ENCODE measurements around the gene NCKAP5.

Gene NCKAP5

DNA sequence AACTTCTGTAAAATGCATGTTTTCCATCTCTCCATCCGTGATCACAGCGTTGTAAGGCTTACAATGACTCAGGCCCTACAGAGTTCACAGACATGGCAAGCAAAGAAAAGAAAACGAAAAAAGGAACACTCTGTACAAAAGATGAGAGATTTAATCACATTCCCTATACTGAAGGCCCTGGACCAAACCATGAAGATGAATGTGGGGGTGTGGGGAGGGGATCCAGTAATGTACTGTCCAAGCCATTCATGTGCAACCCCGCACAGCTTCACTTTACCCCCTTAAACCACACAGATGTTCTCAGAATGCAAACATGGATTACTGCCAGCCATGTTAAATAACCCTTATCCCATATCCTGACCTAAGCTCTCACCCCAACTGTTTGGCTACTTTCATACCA is 391.1 kb downstream of the NCKAP5 start:
- no peak for DNase-seq

DNA sequence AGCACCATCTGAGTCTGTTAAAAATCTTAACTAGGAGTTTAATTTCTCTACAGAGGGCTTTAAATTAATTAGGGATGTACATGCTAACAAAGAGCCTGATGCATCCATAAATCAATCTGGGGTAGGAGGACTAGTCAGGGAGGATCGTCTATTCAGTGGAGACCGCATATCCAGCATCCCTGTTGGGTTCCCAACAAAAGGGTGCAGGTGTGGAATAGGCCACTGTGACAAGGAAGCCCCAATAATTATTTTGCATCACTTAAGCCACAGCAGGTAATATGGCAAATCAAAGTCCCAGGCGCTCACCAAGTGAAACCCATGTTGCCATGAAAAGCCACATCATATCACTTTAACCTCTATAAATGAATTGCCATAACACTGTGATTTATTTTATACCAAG is 392.3 kb downstream of the NCKAP5 start:
- DNase-seq: no peak

DNA sequence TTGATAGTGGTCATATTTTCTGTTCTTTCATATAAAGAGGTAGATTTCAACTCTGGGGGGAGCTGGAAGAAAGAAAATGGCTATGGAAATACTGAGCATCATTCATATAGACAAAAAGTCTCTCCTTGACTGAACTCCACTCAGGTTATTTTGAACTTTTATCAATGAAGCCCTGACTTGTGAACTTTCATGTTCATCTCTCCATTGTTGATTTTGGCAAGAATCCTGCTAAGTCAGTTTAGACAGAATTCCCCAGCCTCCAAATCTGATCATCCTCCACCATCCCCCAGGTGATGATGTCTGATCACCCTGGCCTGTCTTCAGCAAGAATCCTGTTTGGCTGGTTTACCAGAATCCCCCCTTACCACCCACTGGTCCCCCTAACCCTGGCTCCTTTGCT is 395.0 kb downstream of the NCKAP5 start:
- no peak for DNase-seq

DNA sequence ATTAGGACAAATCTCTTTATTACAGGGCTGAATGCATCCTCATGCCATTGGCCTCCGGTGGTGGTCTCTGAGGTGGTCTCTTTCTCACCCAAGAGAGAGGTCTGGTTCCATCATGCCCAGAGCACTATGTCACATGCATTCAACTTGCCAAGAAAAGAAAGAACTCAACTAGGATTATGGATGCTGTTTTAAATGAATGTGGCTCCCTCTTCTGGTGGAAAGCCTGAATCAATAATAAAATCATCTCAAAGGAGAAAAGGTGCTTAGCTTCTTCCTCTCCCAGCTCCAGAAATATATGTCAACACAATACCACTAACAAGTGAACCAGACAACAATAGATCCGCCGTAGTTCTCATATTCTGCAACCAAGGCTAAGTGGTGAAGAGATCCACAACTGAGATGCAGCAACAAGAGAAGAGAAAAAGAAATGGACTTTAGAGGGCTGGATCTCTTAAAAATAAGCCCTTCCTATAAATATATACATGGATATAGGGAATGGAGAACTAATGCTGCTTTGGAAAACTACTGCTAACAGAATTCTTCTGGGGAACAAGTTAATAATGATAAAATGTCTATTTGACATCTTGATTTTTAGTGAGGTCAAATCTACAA is 396.8 kb downstream of the NCKAP5 start:
- peak; percentile 7 for DNase-seq

DNA sequence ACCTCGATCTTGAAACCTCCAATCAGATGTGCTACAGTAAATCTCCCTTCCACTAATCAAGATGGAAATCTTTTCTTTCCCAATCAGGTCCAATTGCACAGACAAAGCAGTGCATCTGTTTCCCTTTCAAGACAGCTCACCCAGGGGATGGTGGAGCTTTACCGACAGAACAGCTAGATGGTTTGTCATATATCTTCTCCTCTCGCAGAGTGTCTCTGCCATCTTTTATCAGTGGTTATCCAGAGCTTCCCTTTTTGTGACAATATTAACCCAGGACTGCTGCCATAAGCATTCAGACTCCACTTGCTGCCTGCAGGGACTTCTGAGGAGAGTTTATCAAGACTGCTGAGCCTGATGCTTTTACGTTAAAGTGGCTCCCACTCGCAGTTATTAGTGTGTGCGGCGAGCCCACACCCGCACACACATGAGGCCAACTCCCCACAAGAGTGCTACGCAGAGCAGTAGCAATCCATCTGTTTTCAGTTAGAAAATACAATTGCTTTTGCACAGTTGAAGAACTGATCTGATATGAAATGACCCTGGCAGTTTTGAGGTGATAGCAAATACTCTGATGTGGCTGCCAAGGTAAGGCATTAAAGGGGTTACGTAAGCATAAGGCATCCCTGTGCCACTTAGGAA is 398.9 kb downstream of the NCKAP5 start:
- DNase-seq: no peak

DNA sequence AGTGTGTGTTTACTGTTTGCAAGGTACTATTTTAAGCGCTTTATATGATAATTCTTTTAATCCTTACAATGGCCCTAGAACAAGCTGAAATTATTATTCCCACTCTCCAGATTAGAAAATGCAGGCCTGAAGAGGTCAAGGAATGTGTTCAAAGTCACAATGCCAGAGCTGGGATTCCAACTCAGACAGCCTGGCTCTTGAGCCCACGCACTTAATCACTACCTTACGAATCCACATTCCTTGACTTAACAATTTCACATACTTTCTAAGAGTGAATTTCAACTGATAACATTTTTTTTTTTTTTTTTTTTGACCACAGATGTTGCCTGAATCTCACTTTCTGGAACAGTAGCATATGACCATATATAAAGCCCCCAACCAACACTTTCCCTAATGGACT is 400.3 kb downstream of the NCKAP5 start:
- no peak for DNase-seq

DNA sequence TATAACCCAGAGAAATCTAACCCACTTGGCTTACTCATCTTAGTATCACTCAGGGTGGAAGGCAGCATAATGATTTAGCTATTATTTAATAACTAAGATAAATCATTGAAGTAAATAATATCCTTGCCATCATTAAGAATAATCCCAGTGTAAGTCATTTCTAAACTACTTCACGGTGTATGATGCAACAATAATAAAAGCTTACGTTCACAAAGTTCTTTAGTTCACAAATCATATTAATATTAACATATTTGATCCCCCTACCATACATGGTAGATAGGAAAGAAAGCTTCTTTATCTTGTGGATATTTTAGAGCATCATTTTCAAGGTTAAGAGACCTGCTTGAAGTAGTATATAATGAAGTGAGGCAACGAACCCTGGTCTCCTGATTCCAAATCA is 401.0 kb downstream of the NCKAP5 start:
- no peak for DNase-seq

DNA sequence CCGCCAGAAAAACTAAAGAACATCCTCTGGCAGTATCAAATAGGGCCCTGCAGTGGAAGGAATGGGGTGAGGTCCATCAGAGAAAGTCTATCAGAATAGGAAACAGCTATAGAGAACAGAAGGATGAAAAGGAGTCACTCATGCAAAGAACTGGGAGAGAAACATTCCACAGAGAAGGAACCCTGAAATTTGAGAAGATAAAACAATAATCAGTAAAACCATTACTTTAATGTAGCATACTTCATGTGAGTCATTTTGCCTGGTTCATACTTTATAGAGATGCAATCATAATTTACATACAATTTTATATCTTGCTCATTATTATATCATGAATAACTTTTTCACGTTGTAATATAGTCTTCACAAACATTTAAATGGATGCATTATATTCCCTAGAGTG is 402.2 kb downstream of the NCKAP5 start:
- DNase-seq: no peak

DNA sequence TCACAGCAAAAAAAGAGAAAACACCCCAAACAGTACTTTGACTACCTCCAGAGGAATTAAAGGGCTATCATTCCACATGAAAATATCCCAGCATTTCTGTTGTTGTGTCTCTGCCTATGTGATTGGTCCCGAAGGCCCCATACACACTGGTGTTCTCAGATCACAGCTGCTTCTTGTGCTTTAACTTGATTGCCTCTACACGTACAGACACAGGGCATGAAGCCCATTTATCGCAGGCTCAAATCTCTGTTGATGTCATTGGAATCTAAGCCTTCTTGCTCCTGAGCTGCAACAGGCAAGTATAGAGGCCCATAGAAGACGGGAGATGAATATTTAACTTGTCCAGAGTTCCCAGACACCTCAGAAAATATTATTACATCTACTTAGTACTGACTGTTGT is 405.2 kb downstream of the NCKAP5 start:
- no peak for DNase-seq

DNA sequence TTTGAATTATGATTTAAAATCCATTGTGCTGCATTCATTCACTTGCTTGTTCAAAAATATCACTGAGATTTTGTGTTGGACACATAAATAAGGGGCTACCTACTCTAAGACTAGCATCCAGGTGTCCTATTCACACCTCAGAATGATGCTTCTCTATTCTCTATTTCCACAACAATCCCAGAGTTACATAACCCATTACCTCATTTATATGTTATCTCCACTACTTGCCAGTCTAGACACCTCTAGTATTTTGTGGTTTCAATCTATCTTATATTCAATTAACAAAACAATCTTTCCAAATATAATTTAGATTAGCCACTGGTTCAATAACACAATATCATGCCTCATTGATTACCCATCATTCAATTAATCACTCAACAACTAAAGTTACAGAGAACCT is 409.8 kb downstream of the NCKAP5 start:
- no peak for DNase-seq

DNA sequence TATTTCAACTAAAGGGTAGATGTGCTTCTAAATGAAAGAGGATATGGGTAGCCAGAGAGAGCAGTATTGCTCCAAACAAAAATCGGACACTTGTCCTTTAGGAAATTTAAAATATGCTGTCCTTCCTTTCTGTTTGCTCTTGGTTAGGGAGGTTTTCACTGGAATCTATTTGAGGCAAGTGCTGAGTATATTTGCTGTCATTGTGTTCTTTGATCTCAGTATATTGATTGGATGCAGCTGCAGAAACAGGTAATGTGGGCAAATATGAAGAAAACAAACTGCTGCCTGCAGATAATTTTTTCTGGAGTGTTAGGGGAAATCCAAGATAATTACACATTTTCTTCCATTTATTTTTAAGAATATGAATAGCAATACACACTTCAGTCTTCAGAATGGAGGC is 410.2 kb downstream of the NCKAP5 start:
- no peak for DNase-seq

DNA sequence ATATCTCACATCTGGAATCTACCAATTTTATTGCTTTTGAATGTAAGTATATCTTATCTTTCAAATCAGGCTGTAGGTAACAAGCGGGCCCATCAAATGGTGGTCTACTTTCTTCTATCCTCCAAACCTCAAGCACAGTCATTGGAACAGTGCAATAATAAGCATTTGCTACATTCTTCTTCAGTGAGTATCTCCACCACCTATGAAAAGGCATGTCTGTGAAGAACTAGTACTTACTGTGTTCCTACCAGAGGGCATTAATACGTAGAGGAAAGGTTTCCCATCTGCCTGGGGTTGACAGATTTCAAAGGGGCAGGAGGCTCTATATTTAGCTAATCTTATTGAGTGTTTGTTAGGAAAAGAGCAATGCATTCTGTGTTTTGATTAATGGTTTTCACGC is 411.1 kb downstream of the NCKAP5 start:
- DNase-seq: no peak

DNA sequence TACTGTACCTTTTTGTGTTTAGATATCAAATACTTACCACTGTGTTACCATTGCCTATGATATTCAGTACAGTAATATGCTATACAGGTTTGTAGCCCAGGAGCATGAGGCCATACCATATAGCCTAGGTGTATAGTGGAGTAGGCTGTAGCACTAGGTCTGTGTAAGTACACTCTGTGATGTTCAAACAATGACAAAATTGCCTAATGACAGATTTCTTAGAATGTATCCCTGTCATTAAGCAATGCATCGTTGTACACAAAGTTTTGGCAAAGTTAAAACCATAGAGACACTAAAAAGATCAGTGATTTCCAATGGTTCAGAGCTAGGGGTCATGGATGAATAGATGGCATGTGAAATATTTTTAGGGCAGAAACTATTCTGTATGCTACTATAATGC is 415.5 kb downstream of the NCKAP5 start:
- no peak for DNase-seq

DNA sequence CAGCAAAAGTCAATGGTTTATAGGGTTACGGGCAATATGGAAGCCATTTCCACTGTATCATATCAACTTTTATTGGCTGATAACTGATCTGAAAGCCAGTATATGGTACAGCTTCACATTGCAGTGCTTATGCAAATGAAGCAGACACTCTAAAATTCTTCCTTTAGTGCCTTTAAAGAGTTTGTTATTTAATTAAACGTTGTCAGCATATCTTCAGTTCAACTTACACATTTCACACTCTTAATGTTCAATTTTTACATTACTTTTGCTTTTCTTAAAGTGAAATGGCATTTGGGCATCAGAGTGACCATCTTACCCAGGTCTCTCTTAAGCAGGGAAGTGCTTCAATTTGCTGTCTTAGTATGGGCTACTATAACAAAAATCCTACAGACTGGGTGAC is 420.1 kb downstream of the NCKAP5 start:
- no peak for DNase-seq

DNA sequence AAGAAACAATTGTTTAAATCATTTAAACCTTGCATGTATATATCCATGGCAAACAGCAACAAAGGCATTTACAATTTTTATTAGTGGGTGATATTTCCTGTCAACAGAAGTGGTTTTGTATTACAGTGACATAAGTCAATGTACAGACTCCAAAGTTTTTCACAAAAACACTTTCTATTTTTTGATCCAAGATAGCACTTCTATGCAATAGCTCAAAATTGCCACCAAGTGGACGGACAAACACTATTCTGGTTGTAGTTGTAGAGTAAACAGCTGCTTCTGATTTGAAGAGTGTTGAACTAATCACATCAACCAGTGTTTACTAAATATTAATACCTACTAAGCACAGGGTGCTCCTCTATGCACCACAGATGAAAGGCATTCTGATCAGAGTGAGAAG is 421.4 kb downstream of the NCKAP5 start:
- no peak for DNase-seq

DNA sequence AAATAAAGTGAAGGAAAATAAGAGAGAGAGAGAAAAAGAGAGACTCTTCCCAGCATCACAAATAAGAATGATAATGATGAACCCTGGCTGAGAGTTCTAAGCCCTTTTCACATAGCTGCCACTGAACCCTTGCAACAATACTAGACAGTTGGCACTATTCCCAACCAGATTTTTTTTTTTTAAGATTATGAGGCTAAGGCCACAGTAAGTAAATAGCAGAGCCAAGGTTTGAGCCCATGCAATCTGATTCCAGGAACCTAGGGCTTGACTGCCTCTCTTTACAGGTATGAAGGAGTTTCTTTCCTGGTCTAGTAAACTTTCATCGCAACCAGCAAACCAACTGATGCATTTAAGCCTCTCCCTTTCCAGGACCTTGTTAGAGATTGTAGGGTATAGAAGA is 424.6 kb downstream of the NCKAP5 start:
- DNase-seq: no peak

DNA sequence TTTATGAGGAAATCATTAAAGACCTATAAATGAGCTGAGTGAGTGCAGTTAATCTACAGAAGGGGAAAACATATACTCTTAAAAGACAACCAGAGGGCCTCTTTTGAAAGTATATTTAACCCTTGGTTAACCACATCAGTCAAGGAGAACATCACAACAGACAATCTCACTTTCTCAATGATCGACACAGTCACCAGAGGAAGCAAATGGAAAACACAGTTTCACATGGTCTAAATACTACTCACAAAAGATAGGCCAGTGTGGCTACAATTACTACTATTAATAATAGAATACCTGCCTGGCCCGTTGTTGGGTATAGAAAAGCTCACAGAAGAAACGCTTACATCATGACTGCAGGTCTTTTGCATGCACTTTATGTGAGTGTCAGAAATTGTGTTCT is 426.2 kb downstream of the NCKAP5 start:
- DNase-seq: no peak

DNA sequence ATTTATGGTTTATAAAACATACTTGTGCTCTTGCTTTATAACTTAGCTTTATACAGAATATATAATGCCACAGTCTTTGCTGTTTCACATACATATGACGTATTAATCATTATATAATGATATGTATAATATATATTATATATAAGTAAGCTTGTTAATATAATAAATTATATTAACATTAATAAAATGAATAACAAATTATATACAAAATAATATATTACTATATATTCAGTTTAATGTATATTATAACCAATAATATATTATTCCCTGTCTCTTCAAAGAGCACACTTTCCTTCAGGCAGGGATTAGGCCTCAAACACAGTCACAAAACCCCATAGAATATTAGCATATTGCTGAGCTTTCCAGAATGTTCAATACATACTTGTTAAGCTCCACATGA is 427.6 kb downstream of the NCKAP5 start:
- DNase-seq: no peak

DNA sequence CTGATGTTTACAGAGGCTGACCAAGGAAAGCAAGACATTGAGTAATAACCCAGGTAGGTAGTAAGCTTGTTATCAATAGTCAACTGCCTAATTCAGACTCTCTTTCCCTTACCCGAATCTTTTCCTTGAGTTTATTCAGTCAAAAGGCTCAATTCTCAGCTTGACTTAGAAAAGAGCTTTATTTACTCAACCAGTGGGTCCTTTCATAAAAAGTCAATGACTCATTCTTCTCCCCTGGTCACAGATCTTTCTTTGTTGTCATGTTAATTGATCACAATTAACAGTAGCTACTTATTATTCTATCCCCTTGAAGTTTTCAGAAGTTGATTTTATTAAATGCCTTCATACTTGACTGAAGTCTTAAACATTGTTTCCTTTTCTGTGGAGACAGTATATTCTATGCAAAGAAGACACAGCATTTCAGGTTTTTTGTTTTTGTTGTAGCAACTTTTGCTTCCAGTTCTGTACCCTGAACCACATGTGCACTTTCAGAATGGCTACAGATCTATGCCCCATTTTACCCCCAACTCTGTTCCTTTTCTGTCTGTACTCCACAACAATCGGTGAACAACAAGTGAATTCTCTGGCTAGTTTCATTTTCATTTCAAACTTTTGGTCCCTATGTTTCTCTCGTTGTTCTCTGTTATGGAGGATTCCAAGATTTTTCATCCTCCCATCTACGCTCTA is 428.3 kb downstream of the NCKAP5 start:
- no peak for DNase-seq

DNA sequence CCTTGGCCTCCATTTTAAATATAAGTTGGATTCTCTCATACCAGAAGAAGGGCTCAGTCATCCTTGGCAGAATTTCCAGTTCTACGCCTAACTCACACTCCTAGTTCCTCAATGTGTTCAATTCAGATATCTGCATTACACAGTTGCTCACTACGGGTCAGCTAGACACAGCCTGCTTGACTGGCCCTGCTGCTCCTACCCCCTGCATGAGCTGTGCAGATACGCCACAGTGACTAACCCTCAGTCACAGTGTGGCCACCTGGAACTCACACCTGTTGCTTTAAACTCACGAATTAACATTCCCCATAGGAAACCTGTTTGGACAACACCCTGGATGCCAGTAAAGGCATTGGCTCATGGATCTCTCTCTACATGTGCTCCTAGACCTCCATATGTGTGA is 429.6 kb downstream of the NCKAP5 start:
- no peak for DNase-seq

DNA sequence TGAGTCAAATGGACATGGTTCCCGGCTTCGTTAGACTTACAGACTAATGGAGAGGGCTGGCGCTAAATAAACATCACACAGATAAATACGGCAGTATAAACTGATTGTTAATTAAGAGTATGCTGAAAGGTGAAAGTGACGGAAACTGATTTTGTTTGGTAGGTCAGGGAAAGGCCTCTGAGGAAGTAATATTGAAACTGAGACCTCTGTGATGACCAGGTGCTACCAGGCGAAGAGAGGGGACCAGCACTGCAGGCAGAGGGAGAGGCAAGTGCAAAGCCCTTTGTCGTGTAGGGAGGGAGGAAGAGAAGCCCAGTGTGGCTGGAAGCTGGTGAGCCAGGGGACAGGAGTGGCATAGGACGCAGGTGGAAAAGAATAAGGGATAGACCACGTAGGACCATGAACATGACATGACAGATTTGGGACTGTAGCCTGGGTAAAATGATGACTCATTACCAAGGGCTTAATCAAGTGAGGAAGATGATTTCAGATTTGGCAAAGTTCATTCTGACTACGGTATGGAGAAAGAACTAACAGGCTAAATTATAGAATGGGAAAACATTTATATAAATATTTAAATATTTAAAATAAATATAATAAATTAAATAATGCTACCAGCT is 433.1 kb downstream of the NCKAP5 start:
- no peak for DNase-seq

DNA sequence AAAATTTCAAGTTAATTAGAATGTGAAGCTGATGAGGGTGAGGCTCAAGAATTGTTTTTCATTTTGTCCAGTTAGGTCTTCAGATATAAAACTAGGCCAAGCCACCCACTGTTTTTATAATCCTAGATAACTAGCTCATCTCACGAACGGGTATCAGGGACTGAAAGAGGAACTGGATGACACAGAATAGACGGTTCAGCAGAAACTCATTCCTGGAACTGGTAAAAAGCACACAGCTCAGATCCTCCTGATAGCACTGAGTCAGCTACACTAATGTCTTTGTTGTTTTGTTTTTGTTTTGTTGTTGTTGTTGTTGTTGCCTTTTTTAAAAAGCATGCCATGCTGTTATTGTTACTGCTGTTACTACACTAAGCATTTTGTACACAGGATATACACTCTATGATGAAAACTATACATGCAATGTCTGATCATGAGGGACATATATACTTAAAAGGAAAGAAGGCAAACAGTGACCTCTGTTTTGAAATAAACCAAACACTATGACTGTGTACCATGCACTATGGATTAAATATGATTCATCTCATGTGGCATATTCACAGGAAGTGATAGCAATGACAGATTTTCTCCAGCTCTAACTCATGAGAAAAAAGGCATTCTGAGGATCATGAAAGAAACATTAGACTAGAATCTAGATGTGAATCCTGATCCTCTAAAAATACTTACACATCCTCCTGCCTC is 437.6 kb downstream of the NCKAP5 start:
- no peak for DNase-seq

DNA sequence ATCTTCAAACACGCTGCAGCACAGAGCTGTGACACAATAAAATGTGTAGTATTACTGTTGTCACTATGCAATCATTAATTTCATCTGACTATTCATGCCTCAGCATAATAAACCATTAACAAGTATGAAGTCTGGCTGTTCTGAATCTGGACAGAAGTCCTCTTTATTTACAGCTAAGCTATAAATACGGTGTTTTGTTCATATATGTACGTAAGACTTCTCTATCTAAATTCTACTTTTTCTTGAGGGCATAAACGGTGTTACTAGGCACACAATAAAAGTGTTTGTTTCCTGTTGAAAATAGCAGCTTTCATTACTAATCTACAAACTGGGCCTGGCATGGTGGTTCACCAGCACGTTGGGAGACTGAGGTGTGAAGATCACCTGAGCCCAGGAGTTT is 443.8 kb downstream of the NCKAP5 start:
- DNase-seq: no peak

DNA sequence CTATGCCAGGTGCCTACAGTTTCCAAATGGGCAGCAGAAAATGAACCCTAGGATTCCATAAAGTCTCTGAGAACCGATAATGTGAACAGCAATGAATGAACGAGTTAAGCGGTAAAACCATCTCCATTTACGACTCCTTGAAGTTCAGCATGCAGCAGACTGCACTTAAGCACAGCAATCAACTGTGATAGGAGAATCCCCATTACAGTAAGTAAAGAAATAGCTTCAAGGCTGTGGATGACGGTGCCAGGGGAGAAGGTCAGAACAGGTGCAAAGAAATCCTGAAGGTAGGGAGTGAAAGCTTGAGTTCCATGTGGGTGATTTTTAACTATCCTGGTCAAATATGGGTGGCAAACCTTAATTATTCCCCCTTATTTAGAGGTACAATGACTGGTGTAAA is 444.4 kb downstream of the NCKAP5 start:
- no peak for DNase-seq
